Measurements from ENCODE around the gene RAB6A. TPM values are rescaled to one million over a fixed set of nuclear protein-coding genes. Genes with fewer than 3 reads are reported as not detected.
A peak's percentile ranks its signal among the peaks of the same experiment; 100 is the strongest.

Gene RAB6A
- total and polyA plus RNA-seq, 10 of the 15 experiments (the other 5 are each of a cell fraction or from before 2014, with no cell fraction given): 9.8 to 107 (median 34.1) TPM

GRCh38 chr11:73761403-73761945, 600 bp upstream of the RAB6A start:
- no peaks in the 10 kb centered on the region for H4K20me1 ChIP-seq (ENCODE audit: control insufficient read depth, insufficient read depth)
- BruUV-seq (replicated peaks): no TSS peak
- RAD21 ChIA-PET (ENCODE audit: unreplicated experiment): interaction anchor here (1.5 to 3.3 kb wide), 2 partner anchors 18 to 27 kb away, joined by 5 to 37 read pairs; partner anchors contain the start of gene MRPL48
- H3K9ac ChIP-seq (ENCODE audit: control insufficient read depth, insufficient read depth, low read length): peak overlapping the region; percentile 29; the same call in 1 of the 2 replicates
- POLR2A ChIA-PET: interaction anchor here (0.9 to 8.1 kb wide), 7 partner anchors 10 to 375 kb away, joined by 3 to 106 read pairs (median 4); partner anchors contain the start of genes MRPL48 and UCP2
- H3K27me3 ChIP-seq (replicated peaks in 1 of 2; ENCODE audit: control insufficient read depth in 2 of 2, insufficient read depth in 2 of 2, low read length in 1 of 2): no peaks in the 10 kb centered on the region
- H3K27ac ChIP-seq (ENCODE audit: control insufficient read depth, insufficient read depth): peak overlapping the region; percentile 68
- H3K9me3 ChIP-seq (replicated peaks; ENCODE audit: control insufficient read depth, insufficient read depth, low read length): no peaks in the 10 kb centered on the region
- CTCF ChIA-PET: interaction anchor here (0.6 to 4.2 kb wide), 6 partner anchors 15 to 100 kb away, joined by 3 to 41 read pairs (median 3); partner anchors contain the start of gene MRPL48
- intact Hi-C loops (cut with micrococcal nuclease; ENCODE audit: unreplicated experiment): loop anchor here (1.0 kb wide), 1 partner anchor 18 kb away; no protein-coding TSS in a partner anchor
- DNase-seq (ENCODE audit: low read depth, low spot score) (no peak), ATAC-seq (peak; percentile 13), FAIRE-seq (no peak)
- peak overlapping the region; percentile 48; the same call in 1 of the 2 replicates for H3K4me3 ChIP-seq
- in situ Hi-C loops (cut with MboI): no loop called here
- SMC1A ChIA-PET (ENCODE audit: uncharacterized antibody, unreplicated experiment): interaction anchor here (0.9 to 5.5 kb wide), 6 partner anchors 14 to 136 kb away, joined by 3 to 53 read pairs (median 4); partner anchors contain the start of gene MRPL48
- 50% methylated on average over 16 of the region's 16 CpGs for WGBS (ENCODE audit: insufficient coverage, insufficient replicate concordance, low lambda C conversion rate, missing lambda C conversion rate)
- H3K4me1 ChIP-seq (ENCODE audit: control insufficient read depth, insufficient read depth, low read length): no peaks in the 10 kb centered on the region; the same call in 1 of the 2 replicates
- H3K36me3 ChIP-seq (ENCODE audit: control insufficient read depth in 2 of 2, insufficient read depth in 2 of 2, low read length in 1 of 2): peaks cover 0 to 2% of the 10 kb centered on the region in 2 experiments; a peak in 1 of 4 replicates
- H3K4me2 ChIP-seq (ENCODE audit: control insufficient read depth, insufficient read depth): peak overlapping the region; percentile 77
- peaks cover 40% of the 10 kb centered on the region for H3K79me2 ChIP-seq (ENCODE audit: control insufficient read depth, insufficient read depth, low read length)
- H2AFZ ChIP-seq (ENCODE audit: control insufficient read depth, low read depth, low read length): peak overlapping the region; percentile 95
- TF ChIP-seq TARDBP (IDR thresholded peaks at IDR 0.05; ENCODE audit: borderline replicate concordance) (0 out of 2 replicates have a peak, but pooled peaks have one; percentile 47), YY1 (IDR thresholded peaks at IDR 0.05; ENCODE audit: low read depth, low read length) (peak; percentile 100), HSF1 (IDR thresholded peaks at IDR 0.05; ENCODE audit: low read depth, low read length) (no peak), ELK1 (IDR thresholded peaks at IDR 0.05; ENCODE audit: low read depth, low read length) (0 out of 2 replicates have a peak, but pooled peaks have one; percentile 5), RCOR1 (conservative IDR thresholded peaks at IDR 0.05; ENCODE audit: low read depth, low read length) (0 out of 2 replicates have a peak, but pooled peaks have one; percentile 33), SIX5 (IDR thresholded peaks at IDR 0.05; ENCODE audit: low read depth, low read length, severe bottlenecking) (peak; percentile 80), ZNF592 (IDR thresholded peaks at IDR 0.05) (peak; percentile 100), RELB (IDR thresholded peaks at IDR 0.05; ENCODE audit: low read depth) (no peak), ZBTB33 (IDR thresholded peaks at IDR 0.05) (peak; percentile 60; the same call in 1 of the 2 replicates), POLR2AphosphoS5 (IDR thresholded peaks at IDR 0.05; ENCODE audit: low read length) (0 out of 2 replicates have a peak, but pooled peaks have one; percentile 10), ETV6 (conservative IDR thresholded peaks at IDR 0.05 in 1 of 2, IDR thresholded peaks at IDR 0.05 in 1 of 2; ENCODE audit: borderline replicate concordance in 1 of 2, low read depth in 1 of 2) (no peak)

All from GM12878 (cell line).